ENCODE measurements around the gene MED28. TPM values are rescaled to one million over a fixed set of nuclear protein-coding genes. Genes with fewer than 3 reads are reported as not detected.

Gene MED28
- polyA plus RNA-seq, 1 donor (not counting 4 experiments of a cell fraction or from before 2014, with no cell fraction given), result 22.5 TPM

- dilution Hi-C loops (cut with MboI; ENCODE audit: extremely low pct_ligation_motif_present, low sequenced_read_pairs), result no loop called here
- Histone ChIP-seq H3K9me1 (ENCODE audit: control insufficient read depth, extremely low read depth, insufficient read depth, low read length) (no peaks in the 10 kb centered on the region), H3K9ac (ENCODE audit: control insufficient read depth, extremely low read depth, insufficient read depth, low read length) (no peak overlapping the region), H3K27me3 (ENCODE audit: control insufficient read depth, extremely low read depth, insufficient read depth, low read length) (no peaks in the 10 kb centered on the region), H2AFZ (ENCODE audit: control insufficient read depth, low read length) (no peak overlapping the region), H3K4me1 (ENCODE audit: control insufficient read depth, extremely low read depth, insufficient read depth, low read length) (no peaks in the 10 kb centered on the region), H3K36me3 (ENCODE audit: control insufficient read depth in 2 of 2, extremely low read depth in 1 of 2, insufficient read depth in 2 of 2, low read length in 2 of 2) (no peaks in the 10 kb centered on the region), H4K20me1 (ENCODE audit: control insufficient read depth, extremely low read depth, insufficient read depth, low read length) (no peaks in the 10 kb centered on the region), H3K4me3 (ENCODE audit: control insufficient read depth in 2 of 3, extremely low read depth in 1 of 3, insufficient read depth in 2 of 3, low read depth in 1 of 3, low read length in 3 of 3) (no peak overlapping the region), H3K9me3 (ENCODE audit: control insufficient read depth, low read depth, low read length) (no peaks in the 10 kb centered on the region), H3K4me2 (ENCODE audit: control insufficient read depth, extremely low read depth, insufficient read depth, low read depth, low read length) (no peak overlapping the region), H3K27ac (ENCODE audit: control insufficient read depth, insufficient read depth, low read length) (no peak overlapping the region), H3K79me2 (ENCODE audit: control insufficient read depth, insufficient read depth, low read length) (no peaks in the 10 kb centered on the region)
- DNase-seq (ENCODE audit: low read depth, low spot score) (no peak), FAIRE-seq (no peak)
- TF ChIP-seq, protein P1, sequence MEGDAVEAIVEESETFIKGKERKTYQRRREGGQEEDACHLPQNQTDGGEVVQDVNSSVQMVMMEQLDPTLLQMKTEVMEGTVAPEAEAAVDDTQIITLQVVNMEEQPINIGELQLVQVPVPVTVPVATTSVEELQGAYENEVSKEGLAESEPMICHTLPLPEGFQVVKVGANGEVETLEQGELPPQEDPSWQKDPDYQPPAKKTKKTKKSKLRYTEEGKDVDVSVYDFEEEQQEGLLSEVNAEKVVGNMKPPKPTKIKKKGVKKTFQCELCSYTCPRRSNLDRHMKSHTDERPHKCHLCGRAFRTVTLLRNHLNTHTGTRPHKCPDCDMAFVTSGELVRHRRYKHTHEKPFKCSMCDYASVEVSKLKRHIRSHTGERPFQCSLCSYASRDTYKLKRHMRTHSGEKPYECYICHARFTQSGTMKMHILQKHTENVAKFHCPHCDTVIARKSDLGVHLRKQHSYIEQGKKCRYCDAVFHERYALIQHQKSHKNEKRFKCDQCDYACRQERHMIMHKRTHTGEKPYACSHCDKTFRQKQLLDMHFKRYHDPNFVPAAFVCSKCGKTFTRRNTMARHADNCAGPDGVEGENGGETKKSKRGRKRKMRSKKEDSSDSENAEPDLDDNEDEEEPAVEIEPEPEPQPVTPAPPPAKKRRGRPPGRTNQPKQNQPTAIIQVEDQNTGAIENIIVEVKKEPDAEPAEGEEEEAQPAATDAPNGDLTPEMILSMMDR (optimal IDR thresholded peaks at IDR 0.05 in 1 of 3, IDR thresholded peaks at IDR 0.05 in 1 of 3, conservative IDR thresholded peaks at IDR 0.05 in 1 of 3; ENCODE audit: extremely low read depth in 1 of 3, insufficient read depth in 2 of 3, low read length in 3 of 3), result no peak
- TF ChIP-seq EZH2 (IDR thresholded peaks at IDR 0.05; ENCODE audit: low read length), result no peak
Measured at GRCh38 chr4:17654701-17655100, 40.3 kb downstream of the MED28 start.

DNA sequence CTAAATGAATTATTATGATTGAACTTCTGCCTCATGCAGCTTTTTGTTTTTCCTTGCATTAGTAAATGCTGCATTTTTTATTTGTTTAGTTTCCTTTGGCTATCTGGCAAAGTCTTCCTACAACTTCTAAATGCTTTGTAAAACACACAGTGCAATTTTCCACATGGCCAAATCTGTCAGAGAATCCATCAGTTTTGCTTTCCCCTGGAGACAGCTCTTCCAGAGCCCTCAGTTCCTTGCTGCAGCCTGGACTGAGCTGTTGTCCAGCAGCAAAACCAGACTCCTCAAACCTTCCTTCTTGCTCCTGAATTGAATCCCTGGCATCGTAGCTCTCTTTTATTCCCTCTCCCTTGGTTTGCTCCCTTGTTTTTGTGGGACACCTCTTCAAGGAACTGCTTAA, 42.6 kb downstream of the MED28 start:
- dilution Hi-C loops (cut with MboI; ENCODE audit: extremely low pct_ligation_motif_present, low sequenced_read_pairs), result no loop called here
- FAIRE-seq, result no peak

More for the DNA sequence above, 42.6 kb downstream of the MED28 start:
- no peaks in the 10 kb centered on the region for H4K20me1 ChIP-seq (ENCODE audit: control insufficient read depth, extremely low read depth, insufficient read depth, low read length)
- H3K79me2 ChIP-seq (ENCODE audit: control insufficient read depth, insufficient read depth, low read length), result no peaks in the 10 kb centered on the region
- no peak overlapping the region for H3K27ac ChIP-seq (ENCODE audit: control insufficient read depth, insufficient read depth, low read length)
- H3K9ac ChIP-seq (ENCODE audit: control insufficient read depth, extremely low read depth, insufficient read depth, low read length), result no peak overlapping the region
- H3K9me3 ChIP-seq (ENCODE audit: control insufficient read depth, low read depth, low read length), result no peaks in the 10 kb centered on the region
- DNase-seq (ENCODE audit: low read depth, low spot score), result no peak
- H2AFZ ChIP-seq (ENCODE audit: control insufficient read depth, low read length), result no peak overlapping the region
- TF ChIP-seq EZH2 (IDR thresholded peaks at IDR 0.05; ENCODE audit: low read length), result no peak
- TF ChIP-seq, protein P1 (optimal IDR thresholded peaks at IDR 0.05 in 1 of 3, IDR thresholded peaks at IDR 0.05 in 1 of 3, conservative IDR thresholded peaks at IDR 0.05 in 1 of 3; ENCODE audit: extremely low read depth in 1 of 3, insufficient read depth in 2 of 3, low read length in 3 of 3), result no peak
- H3K36me3 ChIP-seq (ENCODE audit: control insufficient read depth in 2 of 2, extremely low read depth in 1 of 2, insufficient read depth in 2 of 2, low read length in 2 of 2), result no peaks in the 10 kb centered on the region
- H3K9me1 ChIP-seq (ENCODE audit: control insufficient read depth, extremely low read depth, insufficient read depth, low read length), result no peaks in the 10 kb centered on the region
- no peak overlapping the region for H3K4me2 ChIP-seq (ENCODE audit: control insufficient read depth, extremely low read depth, insufficient read depth, low read depth, low read length)
- H3K4me3 ChIP-seq (ENCODE audit: control insufficient read depth in 2 of 3, extremely low read depth in 1 of 3, insufficient read depth in 2 of 3, low read depth in 1 of 3, low read length in 3 of 3), result no peak overlapping the region
- no peaks in the 10 kb centered on the region for H3K4me1 ChIP-seq (ENCODE audit: control insufficient read depth, extremely low read depth, insufficient read depth, low read length)
- H3K27me3 ChIP-seq (ENCODE audit: control insufficient read depth, extremely low read depth, insufficient read depth, low read length), result no peaks in the 10 kb centered on the region

Measured in keratinocyte (primary cell).